G401.6 (cell line): Measurements from ENCODE around the gene CREBL2.

ENCODE experiments used
- FAIRE-seq: peaks from 2 replicates; lab custom pipeline; 2012; peaks lifted over from hg19 to GRCh38; lab: Jason Lieb, UNC

The CREBL2 gene

DNA sequence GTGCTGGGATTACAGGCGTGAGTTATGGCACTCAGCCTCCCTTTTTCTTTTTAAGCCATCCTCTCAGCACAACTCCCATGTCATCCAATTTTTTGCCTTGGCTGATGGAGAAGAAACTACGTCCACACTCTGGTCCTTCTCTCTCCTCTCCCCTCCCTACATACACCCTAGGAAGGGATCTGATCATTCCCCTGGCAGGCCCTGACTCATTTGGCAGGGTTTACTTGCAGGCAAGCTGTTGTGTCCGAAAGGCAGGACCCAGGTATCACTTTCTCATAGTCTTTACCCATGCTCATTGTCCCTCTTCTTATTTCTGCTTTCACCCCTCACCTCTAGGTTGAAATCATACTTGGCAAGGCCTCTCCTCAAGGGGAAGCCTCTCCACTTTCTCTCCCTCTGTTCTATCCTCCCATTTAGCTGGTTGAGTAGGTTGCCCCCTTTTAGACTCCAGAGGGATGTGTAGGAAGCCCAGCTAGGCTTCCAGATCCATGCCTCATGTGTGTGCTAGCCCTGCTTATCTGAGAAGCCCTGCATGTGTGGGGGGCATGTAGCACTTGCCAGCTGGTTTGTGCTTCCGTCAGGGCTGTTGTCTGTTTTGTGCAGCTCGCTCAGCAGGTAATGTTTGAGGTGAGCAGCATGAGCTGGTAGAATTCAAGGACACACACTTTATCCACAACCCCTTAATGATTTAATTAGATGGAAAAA lies 69.5 kb downstream of the CREBL2 start:
- no peak for FAIRE-seq

DNA sequence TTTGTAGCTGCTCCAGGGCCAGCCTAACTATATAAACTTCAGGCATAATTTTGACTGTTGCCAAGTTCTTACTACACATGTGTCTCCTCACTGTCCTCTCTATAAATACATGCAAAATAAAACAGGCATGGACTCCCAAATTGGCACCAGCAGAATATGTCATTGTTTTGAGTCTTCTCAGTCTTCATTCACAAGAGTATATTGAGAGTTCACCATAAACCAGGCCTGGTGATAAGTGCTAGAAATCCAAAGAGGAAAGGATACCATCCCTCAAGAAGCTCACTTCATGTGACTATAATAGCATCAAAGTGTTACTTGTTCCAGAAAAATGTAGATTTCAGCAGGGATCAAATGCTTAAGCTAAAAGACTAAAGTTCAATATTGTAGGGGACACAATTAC lies 70.6 kb downstream of the CREBL2 start:
- no peak for FAIRE-seq

DNA sequence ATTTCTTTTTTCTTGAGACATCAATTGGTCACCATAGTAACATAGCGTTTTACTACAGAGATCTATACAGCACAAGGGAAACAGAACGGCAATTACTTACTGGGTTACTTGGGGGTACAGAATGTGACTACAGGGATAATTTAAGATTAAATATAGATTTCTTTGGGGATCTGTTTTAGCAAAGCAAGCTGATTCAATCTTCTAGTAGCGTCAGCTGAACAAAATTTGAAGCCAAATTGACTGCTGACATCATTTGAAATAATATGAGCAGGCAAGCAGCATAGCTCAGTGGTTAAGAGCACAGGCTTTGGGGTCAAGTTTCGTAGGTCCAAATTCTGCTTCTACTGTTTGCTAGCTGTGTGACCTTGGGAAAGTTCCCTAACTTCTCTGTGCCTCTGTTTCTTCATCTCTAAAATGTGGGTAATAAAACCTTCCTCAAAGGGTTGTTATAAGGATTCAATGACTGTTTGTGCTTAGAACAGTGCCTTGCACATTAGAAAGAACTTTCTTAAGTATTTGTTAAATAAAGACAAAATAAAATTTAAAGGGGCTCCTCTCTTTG lies 71.5 kb downstream of the CREBL2 start:
- FAIRE-seq: no peak

DNA sequence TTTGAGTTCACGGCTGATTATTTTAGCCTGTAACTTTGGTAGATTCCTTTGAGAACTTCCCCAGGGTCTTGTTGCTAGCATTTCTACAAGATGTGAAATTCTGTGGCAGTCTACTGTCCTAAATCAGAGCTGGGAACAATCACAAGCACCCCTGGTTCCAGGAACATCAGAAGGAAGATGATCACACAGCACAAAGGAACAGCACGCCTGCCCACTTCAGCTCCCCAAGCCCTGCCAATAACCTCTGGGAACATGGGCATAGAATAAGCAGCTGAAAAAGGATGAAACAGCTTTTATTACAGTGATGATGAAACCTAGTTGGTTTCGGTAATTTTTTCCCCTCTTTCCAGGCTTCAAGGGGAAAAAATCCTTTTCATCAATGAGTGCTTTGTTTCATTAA lies 72.0 kb downstream of the CREBL2 start:
- FAIRE-seq: no peak

DNA sequence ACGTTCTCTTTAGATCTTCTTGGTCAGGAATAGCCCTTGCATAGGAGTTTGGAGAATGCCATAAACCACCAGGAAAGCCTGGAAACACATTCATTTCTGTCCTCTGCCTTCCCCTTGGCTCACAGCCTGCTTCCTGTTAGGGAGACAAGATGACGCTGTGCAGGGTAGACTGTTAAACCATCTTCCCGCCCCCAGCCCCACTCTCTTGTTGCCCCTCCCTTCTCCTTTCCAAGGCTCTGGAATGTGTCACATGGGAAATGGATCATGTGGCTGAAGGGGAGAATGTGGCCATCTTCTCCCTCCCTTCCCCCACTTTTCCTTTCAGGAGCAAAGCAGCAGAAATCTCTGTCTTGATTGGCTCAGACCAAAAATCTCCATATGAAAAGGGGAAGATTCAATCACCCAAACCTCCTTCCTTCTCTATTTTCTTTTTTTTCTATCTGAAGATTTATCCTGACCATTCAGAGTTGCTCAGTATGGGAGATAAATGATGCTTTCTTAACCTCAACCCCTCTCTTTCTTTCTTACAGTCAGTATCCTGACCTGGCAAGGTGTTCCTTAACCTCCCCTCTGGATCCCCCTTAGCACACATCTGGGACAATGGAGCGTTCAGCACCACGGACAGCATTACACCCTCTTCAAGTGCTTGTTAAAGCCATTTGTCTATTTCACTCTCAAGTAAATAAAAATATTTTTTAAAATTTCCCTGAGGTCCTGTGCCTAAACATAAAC lies 72.9 kb downstream of the CREBL2 start:
- FAIRE-seq: no peak

DNA sequence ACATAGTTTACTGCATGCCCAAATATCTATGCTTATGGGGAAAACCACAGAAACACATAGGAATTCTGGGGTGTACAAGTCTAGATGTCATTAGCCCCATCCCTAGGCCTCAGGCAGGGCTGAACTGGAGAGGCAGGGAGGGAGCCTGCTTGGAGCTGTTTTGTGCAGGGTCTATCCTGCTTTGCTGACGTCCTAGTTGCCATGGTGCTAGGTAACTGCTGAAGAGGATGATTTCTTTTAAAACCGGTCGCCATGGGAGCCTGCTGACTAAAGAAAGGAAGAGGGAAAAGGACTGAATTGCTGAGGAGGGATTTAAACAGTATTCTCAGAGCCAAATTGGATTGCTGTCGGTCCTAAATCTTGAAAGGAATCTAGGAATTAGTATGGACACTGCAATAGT lies 73.6 kb downstream of the CREBL2 start:
- no peak for FAIRE-seq

DNA sequence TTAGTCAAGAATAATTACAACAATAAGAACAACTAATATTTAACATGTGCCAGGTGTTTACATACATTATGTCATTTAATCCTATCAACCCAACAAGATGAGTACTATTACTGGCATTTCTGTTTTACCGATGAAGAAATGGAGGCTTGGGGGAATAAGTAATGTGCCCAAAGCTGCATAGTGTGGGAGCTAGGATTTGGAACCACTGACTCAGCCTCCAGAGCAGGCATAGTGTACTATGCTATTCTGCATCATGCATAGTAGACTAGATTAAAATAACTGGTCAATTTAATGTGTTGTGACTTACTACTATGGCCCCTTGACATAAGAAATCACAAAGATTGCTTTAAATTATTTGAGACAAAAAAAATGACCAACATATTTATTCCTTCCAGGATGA lies 74.8 kb downstream of the CREBL2 start:
- no peak for FAIRE-seq

DNA sequence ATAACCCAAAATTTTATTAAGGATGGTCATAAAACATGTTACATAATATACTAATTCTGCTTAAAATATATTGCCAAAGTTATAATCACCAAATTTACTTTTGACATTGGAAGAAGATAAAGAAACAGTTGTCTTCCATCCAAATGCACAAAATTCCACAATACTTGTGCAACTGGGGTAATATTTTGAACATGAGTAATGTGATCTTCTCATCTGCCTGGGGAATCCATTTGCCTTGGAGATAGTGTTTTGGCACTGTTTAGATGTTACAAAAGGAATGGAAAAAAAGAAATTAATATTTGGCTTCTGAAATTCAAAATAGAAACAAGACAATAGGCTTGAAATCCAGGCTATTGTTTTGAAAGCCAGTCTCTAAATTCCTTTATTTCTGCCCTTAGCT lies 75.2 kb downstream of the CREBL2 start:
- FAIRE-seq: no peak

DNA sequence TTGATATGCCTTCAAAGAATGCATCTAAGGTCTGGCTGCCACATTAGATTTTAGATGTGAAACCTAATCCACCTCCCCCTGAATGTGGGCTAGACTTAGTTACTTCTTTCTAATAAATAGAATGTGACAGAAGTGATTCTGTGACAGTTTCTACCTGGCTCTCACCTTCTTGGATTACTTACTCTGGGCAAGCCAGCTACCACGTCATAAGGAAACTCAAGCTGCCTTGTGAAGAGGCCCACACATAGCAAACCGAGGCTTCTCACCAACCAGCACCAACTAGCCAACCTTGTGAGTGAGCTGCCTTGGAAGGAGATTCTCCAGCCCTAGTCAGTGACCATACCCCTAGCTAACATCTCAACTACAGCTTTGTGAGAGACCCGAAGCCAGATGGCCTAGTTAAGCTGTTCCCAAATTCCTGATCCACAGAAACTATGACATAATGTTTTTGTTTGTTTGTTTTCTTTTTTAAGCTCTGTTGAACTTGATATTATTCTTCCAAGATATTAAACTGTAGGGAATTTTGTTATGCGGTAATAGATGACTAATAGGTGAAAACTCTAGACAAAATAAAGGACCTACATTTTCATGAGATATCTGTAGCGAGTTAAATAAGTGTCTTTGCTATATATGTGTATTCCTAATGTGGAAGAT lies 78.1 kb downstream of the CREBL2 start:
- FAIRE-seq: no peak

DNA sequence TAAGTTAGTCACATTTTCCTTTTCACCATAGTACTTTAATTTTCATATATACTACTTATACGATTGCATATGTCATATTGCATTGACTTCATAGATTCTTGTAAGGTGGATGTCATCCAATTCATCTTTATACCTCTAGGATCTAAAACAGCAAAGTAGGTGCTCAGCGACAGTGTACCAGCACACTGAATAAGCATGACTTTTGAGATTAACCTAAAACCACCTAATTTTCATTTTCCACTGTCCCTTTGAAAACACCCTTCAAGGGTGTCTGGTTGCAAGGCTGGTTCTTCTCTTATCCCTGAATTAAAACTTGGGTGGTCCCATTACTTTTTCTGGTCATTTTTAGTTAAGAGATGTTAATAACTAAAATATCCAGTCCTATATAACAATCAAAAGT lies 79.9 kb downstream of the CREBL2 start:
- no peak for FAIRE-seq

DNA sequence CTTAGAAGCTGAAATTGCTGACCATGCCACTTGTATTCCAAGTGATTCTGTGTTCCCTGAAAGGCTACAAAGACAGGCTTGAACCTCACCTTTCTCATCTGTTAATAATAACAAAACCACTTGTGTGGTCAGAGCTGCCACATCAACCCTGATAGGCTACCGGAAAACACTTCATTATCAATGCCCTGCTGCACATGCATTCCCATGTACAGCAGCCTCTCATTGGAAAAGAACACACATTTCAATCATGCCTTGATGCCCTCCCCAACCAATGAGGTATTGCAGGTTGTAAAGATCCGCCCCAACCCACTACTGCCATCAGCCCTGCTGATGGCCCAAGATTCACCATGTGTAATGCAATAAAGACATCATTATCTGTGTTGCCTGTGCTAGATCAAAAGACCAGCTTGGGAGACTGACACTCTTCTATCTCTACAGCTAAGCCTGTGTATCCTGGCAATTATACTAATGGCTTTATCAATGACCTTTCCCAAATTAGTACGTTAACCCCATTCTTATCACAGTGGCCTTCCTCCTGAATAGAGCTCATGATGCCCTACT lies 81.5 kb downstream of the CREBL2 start:
- no peak for FAIRE-seq
